Measurements from ENCODE around the gene GRID1.

DNA sequence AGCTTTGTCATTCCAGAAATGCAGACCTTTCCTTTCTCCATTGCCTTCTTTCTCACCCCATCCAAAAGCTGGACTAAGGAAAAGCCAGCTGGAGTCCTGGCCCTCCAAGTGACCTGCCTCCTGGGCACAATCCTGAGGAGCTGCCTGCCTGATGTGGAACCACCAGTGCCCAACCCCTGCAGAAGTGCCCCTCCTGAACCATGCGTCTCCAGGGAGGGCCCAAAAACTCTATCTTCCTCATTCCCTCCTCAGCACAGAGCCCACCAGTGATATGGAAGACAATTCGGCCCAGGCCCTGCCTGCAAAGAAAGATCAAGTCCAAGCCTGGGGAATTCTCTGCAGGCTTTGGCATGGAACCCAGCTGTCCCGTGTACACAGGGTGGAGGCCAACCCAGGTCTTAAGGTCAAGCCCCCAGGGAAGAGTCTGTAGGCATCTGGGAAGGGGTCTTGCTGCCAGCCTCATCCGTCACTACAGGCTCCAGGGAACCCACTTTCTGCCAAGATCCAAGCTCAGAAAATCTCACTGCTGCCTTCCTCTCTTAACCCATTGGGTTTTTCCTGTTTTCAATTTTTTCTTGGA lies 3.5 kb upstream of the GRID1 start:
- TF ChIP-seq EZH2 (IDR thresholded peaks at IDR 0.05; ENCODE audit: insufficient read depth, poor library complexity, severe bottlenecking) (no peak), EZH2phosphoT487 (IDR thresholded peaks at IDR 0.05; ENCODE audit: insufficient read depth, low read depth) (no peak)
